ENCODE measurements around the gene TRABD2B. TPM values are rescaled to one million over a fixed set of nuclear protein-coding genes. Genes with fewer than 3 reads are reported as not detected.

TRABD2B gene
- total RNA-seq, 1 donor from 2014 or later = 1.8 TPM

DNA sequence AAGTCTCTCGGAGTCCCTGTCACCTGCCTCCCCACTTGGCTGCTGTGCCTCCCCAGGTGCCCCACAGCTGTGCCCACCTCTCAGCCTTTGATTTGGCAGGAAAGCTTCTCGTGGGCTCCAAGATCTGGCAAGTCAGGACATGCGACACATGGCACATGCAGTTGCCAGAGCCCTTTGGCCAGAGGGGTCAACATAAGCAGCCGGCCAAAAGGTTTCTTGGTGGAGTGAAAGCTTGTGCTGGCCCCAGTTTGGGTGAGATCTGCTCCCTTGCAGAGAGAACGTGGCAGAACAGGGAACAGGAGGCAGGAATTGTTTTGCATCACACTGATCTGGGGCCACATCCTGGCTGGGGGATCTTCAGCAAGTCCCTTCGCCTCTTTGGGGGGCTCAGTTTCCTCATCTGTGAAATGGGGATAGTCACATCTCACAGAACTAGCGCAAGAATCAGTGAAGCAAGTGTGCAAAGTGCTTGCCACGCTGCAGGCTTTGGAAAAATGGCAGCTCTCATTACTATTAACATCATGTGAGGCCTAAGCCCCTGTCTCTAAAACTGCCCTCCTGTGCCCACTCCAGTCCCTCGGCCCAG is 232.6 kb downstream of the TRABD2B start:
- ATAC-seq (no peak), DNase-seq (no peak)
- no peak overlapping the region for H3K4me3 ChIP-seq
- H3K4me1 ChIP-seq = no peaks in the 10 kb centered on the region
- TF ChIP-seq, protein P1, sequence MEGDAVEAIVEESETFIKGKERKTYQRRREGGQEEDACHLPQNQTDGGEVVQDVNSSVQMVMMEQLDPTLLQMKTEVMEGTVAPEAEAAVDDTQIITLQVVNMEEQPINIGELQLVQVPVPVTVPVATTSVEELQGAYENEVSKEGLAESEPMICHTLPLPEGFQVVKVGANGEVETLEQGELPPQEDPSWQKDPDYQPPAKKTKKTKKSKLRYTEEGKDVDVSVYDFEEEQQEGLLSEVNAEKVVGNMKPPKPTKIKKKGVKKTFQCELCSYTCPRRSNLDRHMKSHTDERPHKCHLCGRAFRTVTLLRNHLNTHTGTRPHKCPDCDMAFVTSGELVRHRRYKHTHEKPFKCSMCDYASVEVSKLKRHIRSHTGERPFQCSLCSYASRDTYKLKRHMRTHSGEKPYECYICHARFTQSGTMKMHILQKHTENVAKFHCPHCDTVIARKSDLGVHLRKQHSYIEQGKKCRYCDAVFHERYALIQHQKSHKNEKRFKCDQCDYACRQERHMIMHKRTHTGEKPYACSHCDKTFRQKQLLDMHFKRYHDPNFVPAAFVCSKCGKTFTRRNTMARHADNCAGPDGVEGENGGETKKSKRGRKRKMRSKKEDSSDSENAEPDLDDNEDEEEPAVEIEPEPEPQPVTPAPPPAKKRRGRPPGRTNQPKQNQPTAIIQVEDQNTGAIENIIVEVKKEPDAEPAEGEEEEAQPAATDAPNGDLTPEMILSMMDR (IDR thresholded peaks at IDR 0.05) = no peak
- H3K36me3 ChIP-seq = no peaks in the 10 kb centered on the region
- H3K9me3 ChIP-seq = no peaks in the 10 kb centered on the region
- H3K27me3 ChIP-seq (ENCODE audit: low read depth) = no peaks in the 10 kb centered on the region
- intact Hi-C loops (cut with DNase I) = no loop called here
- H3K27ac ChIP-seq = no peak overlapping the region

DNA sequence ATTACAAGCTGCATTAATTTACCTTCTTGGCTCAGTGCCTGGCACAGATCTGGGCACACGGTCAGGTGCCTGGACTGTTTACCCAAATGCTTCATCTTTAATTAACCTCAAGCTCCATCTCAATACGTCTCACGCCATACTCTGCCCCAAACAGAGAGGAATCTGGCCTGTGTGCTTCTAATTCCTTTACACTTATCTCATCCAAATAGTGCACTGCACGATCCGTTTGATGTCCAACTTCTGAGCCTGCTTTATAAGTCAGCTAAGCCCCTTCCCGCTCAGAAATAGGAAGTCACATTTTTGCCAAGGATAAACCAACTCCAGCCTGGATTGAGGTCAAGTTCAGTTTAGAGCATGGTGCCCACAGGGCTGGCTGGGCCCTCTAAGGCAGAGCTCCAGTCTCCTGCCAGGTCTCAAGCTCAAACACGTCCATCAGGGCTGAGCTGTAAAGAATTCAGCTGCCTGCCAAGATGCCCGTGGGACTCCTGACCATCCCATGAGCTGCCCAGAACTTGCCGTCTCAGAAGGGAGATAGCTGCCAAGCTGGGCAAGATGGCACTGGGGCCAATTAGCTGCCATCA is 233.5 kb downstream of the TRABD2B start:
- Histone ChIP-seq H3K4me3 (no peak overlapping the region), H3K4me1 (no peaks in the 10 kb centered on the region), H3K27ac (no peak overlapping the region), H3K27me3 (ENCODE audit: low read depth) (no peaks in the 10 kb centered on the region), H3K36me3 (no peaks in the 10 kb centered on the region), H3K9me3 (no peaks in the 10 kb centered on the region)
- no peak for DNase-seq
- no peak for ATAC-seq
- intact Hi-C loops (cut with DNase I) = no loop called here
- TF ChIP-seq, protein P1 (IDR thresholded peaks at IDR 0.05) = no peak

DNA sequence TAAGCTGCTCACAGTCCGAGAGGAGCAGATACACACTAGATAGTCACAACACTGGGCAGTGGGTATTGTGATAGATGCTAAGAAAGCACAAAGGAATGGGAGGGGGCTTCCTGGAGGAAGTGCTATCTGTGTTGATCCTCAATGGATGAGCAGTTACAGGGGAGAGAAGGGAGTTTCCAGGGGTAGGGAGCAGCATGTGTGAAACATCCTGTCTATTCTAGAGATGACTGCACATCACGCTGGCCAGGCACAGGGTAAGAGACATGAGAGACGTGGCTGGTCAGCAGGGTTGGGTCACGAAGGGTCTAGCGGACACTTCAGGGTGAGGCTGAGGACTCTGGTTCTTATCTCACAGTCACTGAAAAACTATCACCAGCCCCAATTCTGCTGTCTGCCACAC is 235.2 kb downstream of the TRABD2B start:
- Histone ChIP-seq H3K27me3 (ENCODE audit: low read depth) (peaks cover 5% of the 10 kb centered on the region), H3K4me1 (no peaks in the 10 kb centered on the region), H3K36me3 (no peaks in the 10 kb centered on the region), H3K9me3 (no peaks in the 10 kb centered on the region), H3K27ac (no peak overlapping the region), H3K4me3 (no peak overlapping the region)
- ATAC-seq (no peak), DNase-seq (no peak)
- TF ChIP-seq, protein P1 (IDR thresholded peaks at IDR 0.05) = no peak
- intact Hi-C loops (cut with DNase I) = no loop called here

DNA sequence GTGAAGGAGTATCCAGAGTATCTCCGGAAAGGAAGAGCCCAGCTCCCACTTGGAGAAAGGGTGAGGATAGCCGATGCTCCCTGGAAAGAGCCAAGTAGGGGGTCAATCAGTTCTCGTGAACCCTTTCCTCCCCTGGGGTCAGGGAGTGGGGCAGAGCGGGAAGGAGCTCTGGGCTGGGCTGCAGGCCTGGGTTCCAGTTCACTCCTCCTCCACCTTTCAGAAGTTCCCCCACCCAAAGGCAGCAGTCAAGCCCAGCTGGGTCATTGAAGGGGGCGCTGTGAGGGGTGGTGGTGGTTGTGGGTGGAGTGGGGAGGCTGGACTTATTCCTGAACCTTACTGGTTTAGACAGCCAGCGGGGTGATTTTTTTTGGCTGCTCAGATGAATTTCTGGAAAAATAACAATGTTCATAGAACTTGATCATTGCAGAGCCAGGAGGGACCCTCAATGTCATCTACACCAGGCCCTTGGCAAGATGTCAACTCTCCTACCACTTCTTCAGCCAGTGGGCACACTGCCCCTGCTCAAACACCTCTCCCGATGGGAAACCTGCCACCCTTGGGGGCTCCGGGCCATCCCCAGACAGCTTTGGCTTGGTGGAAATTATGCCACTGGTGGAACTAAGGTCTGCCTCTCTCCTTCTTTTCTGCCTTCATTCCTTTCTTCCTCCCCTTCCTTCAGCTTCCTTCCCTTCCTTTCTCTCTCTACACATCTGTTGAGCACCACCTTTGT is 235.8 kb downstream of the TRABD2B start:
- Histone ChIP-seq H3K27ac (no peak overlapping the region), H3K36me3 (no peaks in the 10 kb centered on the region), H3K27me3 (ENCODE audit: low read depth) (peaks cover 5% of the 10 kb centered on the region), H3K4me1 (no peaks in the 10 kb centered on the region), H3K9me3 (no peaks in the 10 kb centered on the region), H3K4me3 (no peak overlapping the region)
- intact Hi-C loops (cut with DNase I) = no loop called here
- no peak for ATAC-seq
- TF ChIP-seq, protein P1 (IDR thresholded peaks at IDR 0.05) = no peak
- no peak for DNase-seq

DNA sequence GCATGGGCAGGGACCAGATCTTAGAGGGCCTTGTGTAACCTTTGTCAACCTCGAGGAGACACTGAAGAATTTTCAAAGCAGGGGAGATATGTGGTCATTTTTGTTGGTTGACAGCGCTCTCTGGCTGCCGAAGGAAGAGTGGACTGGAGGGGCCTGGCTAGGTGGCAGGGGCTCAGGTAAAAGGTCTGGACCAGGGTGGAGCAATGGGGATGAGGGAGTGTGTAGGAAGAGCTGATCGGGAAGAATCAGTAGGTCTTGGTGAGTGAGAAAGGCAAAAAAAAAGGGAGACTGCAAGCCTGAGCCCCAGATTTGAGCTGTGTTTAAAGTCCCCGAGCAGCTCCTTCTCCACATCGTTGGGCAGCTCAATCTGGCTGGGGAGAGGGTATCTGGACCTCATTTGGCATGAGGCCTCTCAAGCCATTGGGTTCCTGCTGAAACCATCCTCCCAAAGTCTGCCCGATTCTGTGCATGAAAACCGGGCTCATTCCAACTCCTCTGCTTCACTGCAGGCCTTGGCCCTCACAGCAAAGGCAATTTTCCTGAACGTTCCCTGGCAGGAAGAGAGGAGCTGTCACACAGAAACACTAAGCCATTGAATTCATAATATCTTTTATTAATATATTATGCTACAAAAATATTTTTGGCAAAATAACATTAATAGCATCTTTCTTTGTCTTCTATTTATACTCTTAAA is 237.1 kb downstream of the TRABD2B start:
- intact Hi-C loops (cut with DNase I) = no loop called here
- Histone ChIP-seq H3K4me1 (no peaks in the 10 kb centered on the region), H3K36me3 (no peaks in the 10 kb centered on the region), H3K27me3 (ENCODE audit: low read depth) (peaks cover 5% of the 10 kb centered on the region), H3K9me3 (no peaks in the 10 kb centered on the region), H3K4me3 (no peak overlapping the region), H3K27ac (no peak overlapping the region)
- ATAC-seq = no peak
- no peak for DNase-seq
- TF ChIP-seq, protein P1 (IDR thresholded peaks at IDR 0.05) = no peak

Data from lower lobe of right lung (tissue), 2 donors.